ENCODE results near the gene TSKU. TPM values are rescaled to one million over a fixed set of nuclear protein-coding genes. Genes with fewer than 3 reads are reported as not detected.
A peak's percentile ranks its signal among the peaks of the same experiment; 100 is the strongest.

Gene TSKU
- polyA plus RNA-seq, 3 donors, result not detected

GRCh38 chr11:76805206-76805913, 22.2 kb downstream of the TSKU start:
- peaks cover 10 to 43% (median 23%) of the 10 kb centered on the region in 3 donors for H3K27me3 Mint-ChIP-seq (ENCODE audit: low read depth in 3 of 3)

DNA sequence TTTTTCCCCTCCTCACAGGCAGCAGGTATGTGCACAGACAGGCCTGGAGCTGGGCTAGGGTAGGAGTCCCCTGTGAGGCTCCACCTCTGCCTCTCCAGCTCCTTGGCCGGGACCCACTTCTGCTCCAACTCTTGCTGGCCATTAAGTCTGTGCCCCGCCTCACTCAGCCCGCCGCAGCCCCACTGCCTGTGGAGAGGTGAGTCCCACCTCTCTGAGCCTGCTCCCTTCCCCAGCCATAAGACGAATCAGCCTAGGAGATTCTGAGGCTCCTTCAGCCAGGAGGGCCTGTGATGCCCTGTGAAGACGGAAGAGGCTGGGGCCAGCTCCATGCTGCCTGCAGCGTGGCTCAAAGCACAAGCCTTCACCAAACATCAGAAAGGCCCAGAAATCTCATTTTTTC, 23.0 kb downstream of the TSKU start:
- no peak for DNase-seq
- peaks cover 8 to 9% of the 10 kb centered on the region in 2 donors for H3K4me1 ChIP-seq (ENCODE audit: control insufficient read depth in 1 of 2, insufficient read depth in 2 of 2, low read length in 2 of 2)
- H3K36me3 ChIP-seq (replicated peaks in 1 of 2; ENCODE audit: control insufficient read depth in 1 of 2, insufficient read depth in 2 of 2, low read length in 2 of 2), result no peaks in the 10 kb centered on the region
- H3K4me3 ChIP-seq (replicated peaks in 1 of 3; ENCODE audit: low read depth in 2 of 3, low read length in 3 of 3), result no peak overlapping the region
- intact Hi-C loops (cut with micrococcal nuclease), result loop anchor here (2.0 to 5.0 kb wide), 3 partner anchors 71 to 113 kb away; no protein-coding TSS in a partner anchor
- H3K27ac ChIP-seq (ENCODE audit: low read depth in 1 of 2, low read length in 2 of 2), result no peak overlapping the region
- Mint-ChIP-seq H3K27ac (peak overlapping the region in 1 of 7 donors; percentile 5), H3K4me1 (peaks cover 12% of the 10 kb centered on the region), H3K36me3 (no peaks in the 10 kb centered on the region), H3K9me3 (no peaks in the 10 kb centered on the region), H3K27me3 (ENCODE audit: low read depth in 3 of 3) (peaks cover 10 to 43% (median 18%) of the 10 kb centered on the region in 3 donors), H3K4me3 (no peak overlapping the region)
- H3K79me2 ChIP-seq (ENCODE audit: insufficient read depth, low read length), result no peaks in the 10 kb centered on the region
- H3K9me3 ChIP-seq (replicated peaks in 1 of 2; ENCODE audit: control insufficient read depth in 1 of 2, insufficient read depth in 1 of 2, low read length in 2 of 2), result no peaks in the 10 kb centered on the region
- TF ChIP-seq, protein P1, sequence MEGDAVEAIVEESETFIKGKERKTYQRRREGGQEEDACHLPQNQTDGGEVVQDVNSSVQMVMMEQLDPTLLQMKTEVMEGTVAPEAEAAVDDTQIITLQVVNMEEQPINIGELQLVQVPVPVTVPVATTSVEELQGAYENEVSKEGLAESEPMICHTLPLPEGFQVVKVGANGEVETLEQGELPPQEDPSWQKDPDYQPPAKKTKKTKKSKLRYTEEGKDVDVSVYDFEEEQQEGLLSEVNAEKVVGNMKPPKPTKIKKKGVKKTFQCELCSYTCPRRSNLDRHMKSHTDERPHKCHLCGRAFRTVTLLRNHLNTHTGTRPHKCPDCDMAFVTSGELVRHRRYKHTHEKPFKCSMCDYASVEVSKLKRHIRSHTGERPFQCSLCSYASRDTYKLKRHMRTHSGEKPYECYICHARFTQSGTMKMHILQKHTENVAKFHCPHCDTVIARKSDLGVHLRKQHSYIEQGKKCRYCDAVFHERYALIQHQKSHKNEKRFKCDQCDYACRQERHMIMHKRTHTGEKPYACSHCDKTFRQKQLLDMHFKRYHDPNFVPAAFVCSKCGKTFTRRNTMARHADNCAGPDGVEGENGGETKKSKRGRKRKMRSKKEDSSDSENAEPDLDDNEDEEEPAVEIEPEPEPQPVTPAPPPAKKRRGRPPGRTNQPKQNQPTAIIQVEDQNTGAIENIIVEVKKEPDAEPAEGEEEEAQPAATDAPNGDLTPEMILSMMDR (IDR thresholded peaks at IDR 0.05), result no peak
- H3K27me3 ChIP-seq (ENCODE audit: control insufficient read depth in 2 of 2, insufficient read depth in 2 of 2, low read length in 2 of 2), result peaks cover 0 to 3% of the 10 kb centered on the region in 2 donors
- no peak overlapping the region for H2AFZ ChIP-seq (ENCODE audit: insufficient read depth, low read depth, low read length, poor library complexity, severe bottlenecking)
- H3K9ac ChIP-seq (ENCODE audit: insufficient read depth, low read length, poor library complexity, severe bottlenecking), result no peak overlapping the region
- H4K20me1 ChIP-seq (ENCODE audit: insufficient read depth, low read length), result no peaks in the 10 kb centered on the region
- H3K4me2 ChIP-seq (replicated peaks; ENCODE audit: extremely low read depth, low read length, poor library complexity, severe bottlenecking), result no peak overlapping the region
- WGBS (ENCODE audit: insufficient coverage), result 94% methylated on average over 3 of the region's 7 CpGs

More at GRCh38 chr11:76805206-76805913, 22.2 kb downstream of the TSKU start:
- Histone ChIP-seq H3K4me1 (ENCODE audit: control insufficient read depth in 1 of 2, insufficient read depth in 2 of 2, low read length in 2 of 2) (peaks cover 6% of the 10 kb centered on the region in 2 donors), H3K27me3 (ENCODE audit: control insufficient read depth in 2 of 2, insufficient read depth in 2 of 2, low read length in 2 of 2) (peaks cover 0 to 3% of the 10 kb centered on the region in 2 donors), H3K4me3 (replicated peaks in 1 of 3; ENCODE audit: low read depth in 2 of 3, low read length in 3 of 3) (no peak overlapping the region), H3K4me2 (replicated peaks; ENCODE audit: extremely low read depth, low read length, poor library complexity, severe bottlenecking) (no peak overlapping the region), H2AFZ (ENCODE audit: insufficient read depth, low read depth, low read length, poor library complexity, severe bottlenecking) (no peak overlapping the region), H3K79me2 (ENCODE audit: insufficient read depth, low read length) (no peaks in the 10 kb centered on the region), H4K20me1 (ENCODE audit: insufficient read depth, low read length) (no peaks in the 10 kb centered on the region), H3K27ac (ENCODE audit: low read depth in 1 of 2, low read length in 2 of 2) (no peak overlapping the region), H3K36me3 (replicated peaks in 1 of 2; ENCODE audit: control insufficient read depth in 1 of 2, insufficient read depth in 2 of 2, low read length in 2 of 2) (no peaks in the 10 kb centered on the region), H3K9me3 (replicated peaks in 1 of 2; ENCODE audit: control insufficient read depth in 1 of 2, insufficient read depth in 1 of 2, low read length in 2 of 2) (no peaks in the 10 kb centered on the region), H3K9ac (ENCODE audit: insufficient read depth, low read length, poor library complexity, severe bottlenecking) (no peak overlapping the region)
- WGBS (ENCODE audit: insufficient coverage), result 94% methylated on average over 2 of the region's 8 CpGs
- TF ChIP-seq, protein P1 (IDR thresholded peaks at IDR 0.05), result no peak
- Mint-ChIP-seq H3K27ac (peak overlapping the region in 1 of 7 donors; percentile 63), H3K9me3 (no peaks in the 10 kb centered on the region), H3K4me3 (no peak overlapping the region), H3K4me1 (peaks cover 9% of the 10 kb centered on the region), H3K36me3 (no peaks in the 10 kb centered on the region)
- intact Hi-C loops (cut with micrococcal nuclease), result loop anchor here in 1 of 2 donors (5.0 kb wide), 1 partner anchor 112 kb away; no protein-coding TSS in a partner anchor
- no peak for DNase-seq

All from CD14-positive monocyte (primary cell).